Right renal pelvis (tissue), 4 donors: ENCODE measurements around the gene BAZ1A. TPM values are rescaled to one million over a fixed set of nuclear protein-coding genes. Genes with fewer than 3 reads are reported as not detected.

Experiments
- DNase-seq, 4 donors: peaks; one replicate each; pipeline ENCODE4 v3.0.0-alpha.2; 2013; ENCODE audit warnings: low read depth in 4 of 4, low spot score in 3 of 4, missing footprints in 1 of 4
- polyA plus RNA-seq, 4 donors: library from polyadenylated mRNA; unstranded; fragments of 120-200 nt; gene quantifications; one replicate each; pipeline ENCODE4 v1.2.1, GENCODE V29; 2013; ENCODE audit not compliant: insufficient read length in 4 of 4

BAZ1A gene
- 10 to 100 TPM; 23.8 to 33.4 (median 24.8) TPM for polyA plus RNA-seq

GRCh38 chr14:34875031-34875922 is at the start of gene BAZ1A:
TSS of gene BAZ1A (minus strand) at chr14:34875360. CDS start at chr14:34874604, 756 bp downstream.
- peak; percentile 49 to 62 (median 57) for DNase-seq

GRCh38 chr14:34920339-34920738 is 45.2 kb upstream of the BAZ1A start:
- no peak for DNase-seq

GRCh38 chr14:34913619-34914018 is 38.5 kb upstream of the BAZ1A start:
- no peak for DNase-seq

- DNase-seq: no peak
These were observed 37.8 kb upstream of the BAZ1A start for GRCh38 chr14:34912966-34913365.

- DNase-seq: no peak
These were observed 37.0 kb upstream of the BAZ1A start for GRCh38 chr14:34912182-34912581.

GRCh38 chr14:34911209-34912150 is 36.3 kb upstream of the BAZ1A start:
- DNase-seq: no peak

- no peak for DNase-seq
These were observed 31.1 kb upstream of the BAZ1A start for GRCh38 chr14:34906287-34906686.

GRCh38 chr14:34895277-34895676 is 20.1 kb upstream of the BAZ1A start:
- no peak for DNase-seq

GRCh38 chr14:34890937-34891336 is 15.8 kb upstream of the BAZ1A start:
- DNase-seq: no peak

GRCh38 chr14:34888186-34888585 is 13.0 kb upstream of the BAZ1A start:
- no peak for DNase-seq

- no peak for DNase-seq
These were observed 8.8 kb upstream of the BAZ1A start for GRCh38 chr14:34883954-34884353.

GRCh38 chr14:34874386-34875030 is 652 bp downstream of the BAZ1A start:
- DNase-seq: peak; percentile 24 to 39 (median 30)

- DNase-seq: peak; percentile 60 to 75 (median 70)
These were observed 1.4 kb downstream of the BAZ1A start for GRCh38 chr14:34873589-34874385.

- peak in 2 of 4 donors; percentile 23 to 47 for DNase-seq
These were observed 2.2 kb downstream of the BAZ1A start for GRCh38 chr14:34872822-34873588.

GRCh38 chr14:34867199-34867598 is 8.0 kb downstream of the BAZ1A start:
- DNase-seq: no peak

- DNase-seq: no peak
These were observed 9.1 kb downstream of the BAZ1A start for GRCh38 chr14:34865889-34866574.

- DNase-seq: no peak
These were observed 11.3 kb downstream of the BAZ1A start for GRCh38 chr14:34863844-34864243.

GRCh38 chr14:34858765-34859164 is 16.4 kb downstream of the BAZ1A start:
- DNase-seq: no peak
